Renal cortex interstitium (tissue), 11 donors: Measurements from ENCODE around the gene APPL1. TPM values are rescaled to one million over a fixed set of nuclear protein-coding genes. Genes with fewer than 3 reads are reported as not detected.

Source experiments
- DNase-seq, 11 donors: peaks; one replicate each; pipeline ENCODE4 v3.0.0-alpha.2; 2013; ENCODE audit warnings: low read depth in 9 of 11, low spot score in 4 of 11; ENCODE audit errors: extremely low read depth in 1 of 11
- polyA plus RNA-seq, 3 donors: library from polyadenylated mRNA; unstranded; fragments of 120-200 nt; gene quantifications; one replicate each; pipeline ENCODE4 v1.2.1, GENCODE V29; 2013; ENCODE audit not compliant: insufficient read length in 3 of 3

APPL1 gene
- polyA plus RNA-seq, 3 donors = 44.1 to 51.0 (median 44.6) TPM

DNA sequence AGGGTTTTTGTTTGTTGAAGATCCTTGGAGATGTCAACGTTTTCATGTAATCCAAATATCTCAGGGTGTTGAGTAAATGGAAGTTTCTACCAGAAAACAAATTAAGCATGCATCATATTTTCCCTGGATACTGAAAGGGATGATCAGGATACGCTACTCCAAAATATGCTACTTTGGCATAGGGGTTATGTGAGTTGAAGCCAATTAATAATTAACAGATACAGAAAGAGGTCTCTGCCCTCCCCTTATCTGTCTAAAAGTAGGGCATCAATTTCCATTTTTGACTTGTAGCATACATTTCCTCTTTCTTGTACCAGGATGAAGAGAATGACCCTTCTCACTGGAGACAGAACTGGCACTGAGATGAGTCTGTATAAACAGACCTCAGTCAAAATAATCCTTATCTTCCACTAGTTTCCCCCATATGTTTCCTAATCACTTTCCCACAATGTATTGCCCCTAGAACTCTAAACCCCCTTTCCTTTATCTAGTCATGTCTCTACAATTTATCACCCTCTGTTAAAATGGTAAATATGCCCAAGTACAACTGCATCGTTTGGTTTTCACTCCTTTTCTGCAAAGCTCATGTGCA lies 82.3 kb downstream of the APPL1 start:
- no peak for DNase-seq

DNA sequence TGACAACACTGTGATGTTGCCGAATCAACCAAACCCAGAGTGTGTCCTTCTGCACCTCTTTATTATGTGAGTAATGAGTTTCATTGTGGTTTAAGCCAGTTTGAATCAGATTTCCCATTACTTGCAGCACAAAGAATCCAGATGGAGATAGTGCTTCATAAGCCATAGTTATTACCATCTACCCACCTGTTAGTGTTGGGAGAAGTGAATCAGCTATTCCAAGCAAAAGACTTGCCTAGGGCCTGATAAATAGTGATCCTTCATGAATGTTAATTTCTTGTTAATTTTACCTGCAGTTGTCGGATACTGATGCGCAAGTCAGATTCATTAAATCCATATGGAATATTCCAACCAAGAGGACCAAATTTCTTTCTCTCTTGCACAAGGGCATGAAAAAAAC lies 86.7 kb downstream of the APPL1 start:
- DNase-seq = no peak

Other genes starting within 250 kb of the APPL1 start
- gene SPATA12, start 167.1 kb upstream of the APPL1 start, polyA plus RNA-seq = under 1 TPM; 0.04 to 0.12 (median 0.12) TPM
- 10 to 100 TPM; 49.5 to 60.5 (median 58.4) TPM for gene IL17RD, start 62.4 kb upstream of the APPL1 start, polyA plus RNA-seq
- 1 to 10 TPM; 3.6 to 4.7 (median 4.4) TPM for gene HESX1, start 27.8 kb upstream of the APPL1 start, polyA plus RNA-seq
- gene ASB14, start 65.0 kb downstream of the APPL1 start, polyA plus RNA-seq = 1 to 10 TPM in 1 of 3 donors, under 1 TPM in 2; 0.60 to 1.3 (median 0.68) TPM